Medulla oblongata (tissue), 1 donor: ENCODE measurements around the gene MCC.

ENCODE experiments used
- DNase-seq: peaks from one replicate; pipeline ENCODE4 v3.0.0-alpha.2; 2015; ENCODE audit errors: extremely low spot score

The MCC gene

GRCh38 chr5:113112435-113112834, 375.8 kb downstream of the MCC start:
- DNase-seq: no peak

DNA sequence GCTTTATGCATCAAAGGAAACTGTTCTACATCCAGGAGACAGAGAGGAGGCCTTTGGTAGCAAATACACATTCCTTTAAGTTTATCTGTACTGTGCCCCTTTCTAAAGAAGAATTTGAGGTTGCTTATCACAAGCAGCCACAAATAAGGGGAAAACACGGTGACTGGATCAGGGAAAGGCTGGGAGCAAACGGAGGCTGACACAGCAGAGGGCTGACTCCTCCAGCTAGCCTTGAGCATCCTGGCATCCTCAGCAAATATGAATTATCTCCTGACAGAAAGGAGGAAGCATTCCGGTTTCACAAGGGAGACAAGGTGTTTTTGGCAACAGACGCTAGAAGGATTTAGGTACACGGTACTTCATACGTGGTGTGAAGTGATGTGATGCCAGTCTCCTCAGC, 378.1 kb downstream of the MCC start:
- no peak for DNase-seq

DNA sequence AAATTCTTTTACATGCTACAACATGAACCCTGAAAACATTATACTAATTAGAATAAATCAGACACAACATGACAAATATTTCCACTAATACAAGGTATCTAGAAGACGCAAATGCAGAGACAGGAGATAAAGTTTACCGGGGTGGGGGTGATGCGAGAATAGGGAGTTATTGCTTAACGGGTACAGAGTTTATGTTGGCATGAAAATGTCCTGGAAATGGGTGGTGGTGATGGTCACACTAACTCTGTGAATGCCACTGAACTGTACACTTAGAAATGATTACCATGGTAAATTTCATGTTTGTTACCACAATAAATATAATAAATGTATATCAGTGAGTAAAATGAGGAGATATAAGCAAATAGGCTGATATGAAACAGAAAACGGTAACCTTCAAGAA, 378.9 kb downstream of the MCC start:
- DNase-seq: no peak

GRCh38 chr5:113108485-113108884, 379.8 kb downstream of the MCC start:
- DNase-seq: no peak

- DNase-seq: no peak
These were observed 381.4 kb downstream of the MCC start for GRCh38 chr5:113106821-113107220.

- no peak for DNase-seq
These were observed 382.5 kb downstream of the MCC start for GRCh38 chr5:113105693-113106280.

- no peak for DNase-seq
These were observed 384.9 kb downstream of the MCC start for GRCh38 chr5:113103330-113103729.

DNA sequence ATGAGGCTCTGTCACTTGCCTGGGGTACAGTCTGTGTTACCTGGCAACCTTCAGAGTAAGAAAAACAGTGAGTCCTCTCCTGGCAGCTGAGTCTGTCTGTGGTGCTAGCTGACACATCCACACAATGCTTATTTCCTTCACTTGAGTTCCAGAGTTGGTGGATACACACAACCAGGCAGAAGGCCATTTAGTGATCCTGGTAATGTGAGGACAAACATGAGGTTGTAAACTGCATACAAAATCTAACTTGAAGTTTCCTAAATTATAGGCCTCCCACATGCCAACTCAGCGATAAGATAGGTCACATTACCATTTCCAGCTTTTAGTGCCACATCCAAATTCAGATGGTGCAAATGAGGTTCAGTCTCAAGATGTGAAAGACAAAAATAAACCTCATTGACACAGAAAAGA, 386.1 kb downstream of the MCC start:
- peak; percentile 15 for DNase-seq

DNA sequence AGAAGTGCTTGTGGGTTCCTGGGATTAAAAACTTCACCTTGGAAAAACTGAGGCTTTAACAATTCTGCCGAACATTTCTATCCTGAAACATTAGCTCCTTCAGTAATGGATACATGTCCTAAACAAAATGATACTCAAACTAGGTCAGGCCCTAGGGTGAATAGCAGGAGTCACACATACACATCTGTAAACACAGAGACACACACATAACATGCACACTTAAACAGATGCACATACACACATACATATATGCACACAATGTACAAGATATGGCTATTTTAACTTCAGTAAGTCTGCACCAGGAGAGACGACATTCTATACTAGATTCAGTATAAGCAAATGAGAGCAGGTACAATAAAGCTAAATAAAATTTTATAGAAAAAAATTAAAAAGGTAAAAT, 387.3 kb downstream of the MCC start:
- DNase-seq: no peak

DNA sequence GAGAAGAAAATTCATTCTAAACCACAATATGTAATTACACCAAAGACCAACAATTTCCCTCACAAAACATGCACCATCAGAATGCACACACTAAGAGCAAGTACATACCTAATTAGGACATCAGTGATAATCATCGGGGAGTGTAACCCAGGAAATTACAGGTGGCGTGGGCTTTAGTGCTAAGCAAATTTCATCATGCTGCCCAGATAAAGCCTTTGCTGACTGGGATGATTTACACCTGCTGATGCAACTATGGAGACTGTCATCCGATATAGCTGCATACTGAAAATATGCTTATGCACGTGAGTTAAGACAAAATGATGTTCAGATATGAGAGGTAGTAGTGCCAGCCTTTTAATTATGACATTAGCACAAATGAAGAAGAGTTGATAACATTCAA, 388.4 kb downstream of the MCC start:
- no peak for DNase-seq

- DNase-seq: no peak
These were observed 389.9 kb downstream of the MCC start for GRCh38 chr5:113098378-113098777.

- no peak for DNase-seq
These were observed 392.4 kb downstream of the MCC start for GRCh38 chr5:113095831-113096230.

- no peak for DNase-seq
These were observed 394.7 kb downstream of the MCC start for GRCh38 chr5:113093558-113093957.

DNA sequence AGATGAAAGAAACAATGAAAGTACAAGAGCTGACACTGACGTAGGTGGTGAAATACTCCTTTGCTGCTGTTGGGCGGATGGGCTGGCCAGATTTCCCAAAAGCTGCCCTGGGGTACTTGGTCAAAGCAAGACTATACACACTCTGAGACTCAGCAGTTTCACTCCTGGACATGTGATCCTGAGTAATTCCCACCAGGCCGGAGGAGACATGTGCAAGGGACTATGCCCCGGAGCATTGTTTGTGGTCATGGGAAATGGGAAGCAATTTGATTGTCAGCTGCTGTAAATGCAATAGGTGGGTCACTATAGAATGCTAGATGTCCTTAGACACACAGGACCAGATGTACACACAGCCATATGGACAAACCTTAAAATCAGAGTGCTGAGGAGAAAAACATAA, 395.6 kb downstream of the MCC start:
- DNase-seq: no peak

DNA sequence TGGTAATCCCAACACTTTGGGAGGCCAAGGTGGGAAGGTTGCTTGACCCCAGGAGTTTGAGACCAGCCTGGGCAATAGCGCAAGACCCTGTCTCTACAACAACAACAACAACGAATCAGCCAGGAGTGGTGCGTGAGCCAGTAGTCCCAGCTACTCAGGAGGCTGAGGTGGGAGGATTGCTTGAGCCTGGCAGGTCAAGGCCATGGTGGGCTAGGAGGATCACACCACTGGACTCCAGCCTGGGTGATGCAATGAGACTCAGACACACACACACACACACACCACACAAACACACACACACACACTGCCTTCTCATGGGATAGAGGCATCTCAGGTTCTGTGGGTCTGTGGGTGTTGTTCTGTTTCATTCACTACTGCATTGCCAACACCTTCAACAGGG, 396.6 kb downstream of the MCC start:
- DNase-seq: no peak

GRCh38 chr5:113090336-113091106, 397.7 kb downstream of the MCC start:
- DNase-seq: peak; percentile 33

DNA sequence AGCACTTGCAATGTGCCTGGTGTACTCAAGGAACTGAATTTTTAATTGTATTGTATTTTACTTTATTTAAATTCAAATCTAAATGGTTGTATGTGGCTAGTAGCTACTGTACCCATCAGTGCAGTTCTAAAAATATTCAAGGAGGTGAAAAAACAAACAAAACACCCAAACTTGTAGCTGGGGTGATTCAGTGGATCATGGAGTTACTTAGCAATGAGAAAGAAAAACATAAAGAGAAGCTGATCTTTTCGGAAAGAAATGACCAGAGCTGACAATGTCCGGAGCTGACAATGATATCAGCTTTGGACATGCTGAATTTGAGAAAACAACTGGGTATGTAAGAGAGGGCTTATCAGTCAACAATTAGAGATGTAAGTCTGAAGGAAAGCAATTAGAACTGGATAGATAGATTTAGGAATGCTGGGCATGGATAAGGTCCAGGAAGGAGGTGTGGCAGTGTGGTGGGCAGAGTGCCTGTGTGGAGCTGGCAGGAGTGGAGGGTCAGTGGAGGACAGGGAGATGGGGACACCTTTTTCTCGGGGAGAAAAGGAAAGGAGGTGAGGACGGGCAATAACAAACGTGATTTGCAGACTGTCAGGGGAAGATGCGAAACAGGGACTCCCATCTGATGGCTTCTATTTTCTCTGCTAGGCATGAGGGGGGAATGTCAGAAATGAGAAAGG, 398.5 kb downstream of the MCC start:
- DNase-seq: no peak

GRCh38 chr5:113087976-113088514, 400.2 kb downstream of the MCC start:
- no peak for DNase-seq

DNA sequence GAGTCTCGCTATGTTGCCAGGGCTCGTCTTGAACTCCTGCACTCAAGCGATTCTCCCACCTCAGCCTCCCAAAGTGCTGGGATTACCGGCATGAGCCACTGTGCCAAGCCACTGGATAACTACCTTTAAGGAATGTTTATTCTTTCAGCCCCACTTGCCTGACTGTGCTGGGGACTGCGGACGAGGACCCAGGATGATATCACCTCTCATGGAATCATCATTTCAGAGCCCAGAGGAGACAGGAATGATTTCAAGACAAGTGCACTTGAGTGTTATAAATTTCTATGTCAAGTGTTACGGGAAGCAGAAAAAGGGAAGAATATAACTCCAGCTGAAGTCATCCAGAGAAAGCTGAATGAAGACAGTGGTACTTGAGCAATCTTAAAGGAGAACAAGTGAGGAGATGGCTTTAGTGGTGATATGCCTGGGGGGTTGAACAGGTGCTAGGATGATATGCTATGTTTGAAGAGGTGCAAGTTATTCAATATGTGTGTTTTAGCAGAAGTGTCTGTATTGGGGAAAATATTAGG, 402.3 kb downstream of the MCC start:
- no peak for DNase-seq

- DNase-seq: no peak
These were observed 403.2 kb downstream of the MCC start for GRCh38 chr5:113085084-113085414.

DNA sequence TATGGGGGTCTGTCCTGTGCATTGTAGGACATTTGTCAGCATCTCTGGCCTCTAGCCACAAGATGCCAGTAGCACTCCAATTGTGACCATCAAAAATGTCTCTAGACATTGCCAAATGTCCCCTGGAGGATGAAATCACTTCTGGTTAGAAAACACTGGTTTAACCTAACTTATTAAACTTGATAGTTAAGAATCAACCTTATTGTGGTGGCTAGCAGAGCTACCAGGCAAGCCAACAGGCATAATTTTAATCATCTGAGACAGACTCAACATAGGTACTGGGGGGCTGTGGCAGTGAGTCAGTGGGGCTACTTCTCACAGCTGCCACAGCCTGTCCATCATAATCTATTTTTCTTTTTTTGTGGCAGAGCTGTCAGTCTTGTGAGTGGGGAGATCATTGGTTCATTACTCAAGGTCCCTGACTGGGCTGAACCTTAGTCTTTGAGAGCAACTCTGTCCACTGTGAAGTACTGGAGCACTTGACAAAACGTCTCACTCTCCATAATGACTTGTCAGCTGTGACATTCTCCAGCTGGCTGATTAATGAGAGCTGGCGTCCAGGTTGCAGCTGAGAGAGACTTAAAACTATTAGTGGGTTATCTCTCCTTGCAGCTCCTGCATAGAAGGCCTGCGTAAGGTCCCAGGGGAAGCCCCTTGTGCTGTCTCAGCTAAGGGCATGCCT, 403.7 kb downstream of the MCC start:
- DNase-seq: no peak

DNA sequence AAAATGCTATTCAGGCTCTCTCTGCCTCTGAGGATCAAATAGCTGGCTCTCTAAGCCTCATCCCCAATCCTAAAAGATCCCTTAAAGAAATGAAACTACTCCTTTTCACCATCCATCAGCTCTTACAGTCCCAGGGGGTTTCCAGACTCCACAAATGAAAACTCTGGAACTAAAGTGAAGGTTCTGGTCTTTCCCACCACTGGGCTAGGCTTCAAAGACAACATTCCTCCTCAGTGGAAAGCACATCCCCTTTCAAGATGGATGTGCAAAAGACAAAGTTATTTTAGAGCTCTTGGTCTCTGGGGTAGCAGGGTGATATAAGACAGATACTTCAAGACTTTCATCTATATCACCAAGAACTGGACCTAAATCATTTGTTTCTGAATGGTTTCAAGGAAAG, 404.8 kb downstream of the MCC start:
- DNase-seq: no peak
